K562 (cell line): ENCODE results near the gene NAT10. TPM values are rescaled to one million over a fixed set of nuclear protein-coding genes. Genes with fewer than 3 reads are reported as not detected.

ENCODE experiments used
- ASH1L ChIP-seq: fragments of 450-650 bp; IDR thresholded peaks from 2 replicates; pipeline ENCODE4 v1.6.1; 2018; ENCODE audit warnings: borderline replicate concordance, mild to moderate bottlenecking, low read depth; ENCODE audit not compliant: partially characterized antibody
- BDP1 ChIP-seq: IDR thresholded peaks from 3 replicates; pipeline ENCODE4 v1.6.1; 2011; ENCODE audit not compliant: insufficient read length, insufficient read depth
- CBX1 ChIP-seq: sonication (generic); IDR thresholded peaks from 2 replicates; pipeline ENCODE4 v1.6.1; 2016; ENCODE audit warnings: antibody characterized with exemption, low read depth, mild to moderate bottlenecking
- GABPA ChIP-seq: fragments of 200-800 bp; sonication (Bioruptor generic); conservative IDR thresholded peaks from 2 replicates; pipeline ENCODE4 v1.6.1; 2016; ENCODE audit warnings: low read depth, missing genetic modification characterization, missing compliant biosample characterization
- HNRNPH1 ChIP-seq: fragments of 200-400 bp; formaldehyde crosslinking; optimal IDR thresholded peaks from 2 replicates; pipeline ENCODE3; 2017; ENCODE audit warnings: low read depth, mild to moderate bottlenecking, low read length, moderate library complexity
- MTA1 ChIP-seq: fragments of 450-650 bp; IDR thresholded peaks from 2 replicates; pipeline ENCODE4 v1.6.1; 2017; ENCODE audit warnings: borderline replicate concordance
- NFIX ChIP-seq: fragments of 250-450 bp; sonication (Bioruptor Pico); IDR thresholded peaks from 2 replicates; pipeline ENCODE4 v1.4.0; 2020; ENCODE audit warnings: low read depth, mild to moderate bottlenecking, moderate library complexity
- PHTF2 ChIP-seq: fragments of 250-450 bp; sonication (Bioruptor Pico); IDR thresholded peaks from 2 replicates; pipeline ENCODE4 v1.5.0; 2021; ENCODE audit warnings: mild to moderate bottlenecking
- RBM25 ChIP-seq: fragments of 200-400 bp; formaldehyde crosslinking; IDR thresholded peaks from 2 replicates; pipeline ENCODE4 v1.6.1; 2018; ENCODE audit warnings: low read length, low read depth, moderate library complexity; ENCODE audit not compliant: severe bottlenecking
- SAFB2 ChIP-seq: fragments of 200-400 bp; formaldehyde crosslinking; IDR thresholded peaks from 2 replicates; pipeline ENCODE4 v1.6.1; 2018; ENCODE audit warnings: borderline replicate concordance, low read length, low read depth, moderate library complexity; ENCODE audit not compliant: severe bottlenecking
- SPI1 ChIP-seq: IDR thresholded peaks from 2 replicates; pipeline ENCODE4 v1.6.1; 2011; ENCODE audit warnings: low read depth, low read length, control low read depth, borderline replicate concordance
- TEAD2 ChIP-seq: fragments of 450-650 bp; IDR thresholded peaks from 2 replicates; pipeline ENCODE4 v1.6.1; 2016; ENCODE audit warnings: missing genetic modification characterization, control low read depth, missing compliant biosample characterization
- THRAP3 ChIP-seq: fragments of 450-650 bp; IDR thresholded peaks from 2 replicates; pipeline ENCODE4 v1.6.1; 2016; ENCODE audit warnings: mild to moderate bottlenecking, inconsistent platforms, borderline replicate concordance
- TRIM24 ChIP-seq, 2 experiments: fragments of 450-650 bp; IDR thresholded peaks; 2 replicates each; pipeline ENCODE4 v1.6.1; 2016
- TSC22D4 ChIP-seq: fragments of 450-650 bp; IDR thresholded peaks from 2 replicates; pipeline ENCODE4 v1.6.1; 2016; ENCODE audit warnings: missing genetic modification characterization, missing biosample characterization, control low read depth
- USF1 ChIP-seq: sonication (generic); formaldehyde crosslinking; IDR thresholded peaks from 2 replicates; pipeline ENCODE4 v1.9.0; 2022; ENCODE audit warnings: mild to moderate bottlenecking, missing genetic modification reagents
- YY1 ChIP-seq, 3 experiments: IDR thresholded peaks; 2 replicates each; pipeline ENCODE4 v1.6.1; 2011; ENCODE audit warnings: low read length in 2 of 3, mild to moderate bottlenecking in 2 of 3, moderate library complexity in 2 of 3, borderline replicate concordance in 1 of 3, control low read depth in 1 of 3, low read depth in 1 of 3; ENCODE audit not compliant: insufficient read depth in 3 of 3, insufficient replicate concordance in 2 of 3, control insufficient read depth in 1 of 3, insufficient read length in 1 of 3; ENCODE audit errors: extremely low read depth in 1 of 3
- ZKSCAN3 ChIP-seq: fragments of 250-450 bp; sonication (Bioruptor Pico); IDR thresholded peaks from 2 replicates; pipeline ENCODE4 v1.4.0; 2020
- ZNF384 ChIP-seq: IDR thresholded peaks from 2 replicates; pipeline ENCODE4 v1.6.1; 2012; ENCODE audit warnings: low read depth, low read length, improper control_type of control experiment
- ZNF395 ChIP-seq: fragments of 200-800 bp; sonication (Bioruptor generic); IDR thresholded peaks from 2 replicates; pipeline ENCODE4 v1.6.1; 2017; ENCODE audit warnings: missing genetic modification characterization, missing compliant biosample characterization
- ZNF57 ChIP-seq: fragments of 450-650 bp; formaldehyde crosslinking; IDR thresholded peaks from 2 replicates; pipeline ENCODE4 v1.4.0; 2020; ENCODE audit warnings: mild to moderate bottlenecking, moderate library complexity
- ZNF696 ChIP-seq: fragments of 250-450 bp; sonication (Bioruptor Pico); conservative IDR thresholded peaks from 2 replicates; pipeline ENCODE4 v1.4.0; 2020; ENCODE audit warnings: mild to moderate bottlenecking, moderate library complexity
- polyA plus RNA-seq, 8 experiments: library from polyadenylated mRNA; depleted of rRNA in 4 of 8; stranded (reverse) in 5 of 8; unstranded in 3 of 8; fragments of >200 nt; fragmentation: Nextera tagmentation in 2 of 8; fragmentation: Illumina TruSeq in 1 of 8; extraction: Ambion mirVana in 2 of 8; extraction: Trizol in 1 of 8; gene quantifications; 2 replicates each; pipeline versions ENCODE4 v1.2.1 to v1.2.3, GENCODE V29; 2011 to 2014; ENCODE audit warnings: inconsistent platforms in 1 of 8, missing spikeins in 1 of 8
- total RNA-seq, 7 experiments: library from RNA; depleted of rRNA in 6 of 7; stranded (reverse); fragments of >200 nt in 6 of 7; fragmentation: Illumina TruSeq in 2 of 7; extraction: Trizol in 2 of 7; gene quantifications; 2 replicates each; pipeline versions ENCODE4 v1.2.1 to v1.2.3, GENCODE V29; 2011 to 2021; ENCODE audit warnings: low replicate concordance in 1 of 7
- TF ChIP-seq, protein P1 (sequence below): sonication (generic); formaldehyde crosslinking; IDR thresholded peaks from 2 replicates; pipeline ENCODE4 v1.8.0; 2022; ENCODE audit warnings: mild to moderate bottlenecking, low read depth, missing genetic modification reagents

NAT10 gene
- total and polyA plus RNA-seq, 9 of the 15 experiments (the other 6 are each of a cell fraction or from before 2014, with no cell fraction given), result 55.4 to 125 (median 86.3) TPM

DNA sequence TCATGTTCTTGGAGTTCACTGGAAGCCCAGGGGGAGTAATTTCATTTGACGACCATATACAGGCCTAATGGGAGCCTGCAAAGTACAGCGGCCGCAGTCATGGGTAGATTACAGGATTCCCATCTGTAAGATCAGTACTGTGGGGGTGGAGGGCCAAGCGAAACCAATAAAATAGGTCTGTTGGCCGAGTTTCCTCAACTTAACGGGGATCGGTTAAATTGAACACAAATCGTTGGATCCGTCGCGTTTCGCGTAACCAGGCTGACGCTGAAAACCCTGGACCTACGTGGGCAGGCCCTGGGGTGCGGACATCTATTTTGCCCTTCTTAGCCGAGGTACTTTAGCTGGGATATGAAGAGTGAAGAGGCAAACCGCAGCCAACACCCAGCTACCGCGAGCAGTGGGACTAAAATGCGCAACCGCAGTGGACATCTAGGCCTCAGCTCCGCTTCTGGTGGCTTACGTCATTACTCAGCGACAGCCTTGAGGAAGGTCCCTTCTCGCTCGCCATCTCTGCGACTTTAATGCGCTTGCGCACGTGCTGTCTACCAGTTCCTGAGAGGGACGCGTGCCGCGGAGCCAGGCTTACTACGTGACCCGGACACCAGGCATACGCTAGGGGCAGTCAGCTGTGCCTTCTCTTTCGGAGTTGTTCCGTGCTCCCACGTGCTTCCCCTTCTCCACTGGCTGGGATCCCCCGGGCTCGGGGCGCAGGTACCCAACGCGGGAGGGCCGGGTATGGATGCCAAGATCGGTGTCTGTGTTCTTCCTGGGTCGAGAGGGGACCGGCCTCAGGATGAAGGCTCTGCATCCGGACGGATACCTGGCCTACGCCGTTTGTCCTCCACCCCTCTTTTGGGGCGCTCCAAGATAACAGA, at the start of gene NAT10 (continued):
- TF ChIP-seq USF1 (CRISPR knock-in tag), result peak; percentile 92
- peak in 2 of 3 experiments; percentile 68 to 84 for TF ChIP-seq YY1 (IDR thresholded peaks at IDR 0.05; ENCODE audit: borderline replicate concordance in 1 of 3, control insufficient read depth in 1 of 3, extremely low read depth in 1 of 3, insufficient read depth in 3 of 3, insufficient read length in 1 of 3, insufficient replicate concordance in 2 of 3, low read depth in 1 of 3, low read length in 2 of 3)
- TF ChIP-seq ZNF57 (CRISPR knock-in tag), result peak; percentile 27; the same call in 1 of the 2 replicates
- TF ChIP-seq, protein P1, sequence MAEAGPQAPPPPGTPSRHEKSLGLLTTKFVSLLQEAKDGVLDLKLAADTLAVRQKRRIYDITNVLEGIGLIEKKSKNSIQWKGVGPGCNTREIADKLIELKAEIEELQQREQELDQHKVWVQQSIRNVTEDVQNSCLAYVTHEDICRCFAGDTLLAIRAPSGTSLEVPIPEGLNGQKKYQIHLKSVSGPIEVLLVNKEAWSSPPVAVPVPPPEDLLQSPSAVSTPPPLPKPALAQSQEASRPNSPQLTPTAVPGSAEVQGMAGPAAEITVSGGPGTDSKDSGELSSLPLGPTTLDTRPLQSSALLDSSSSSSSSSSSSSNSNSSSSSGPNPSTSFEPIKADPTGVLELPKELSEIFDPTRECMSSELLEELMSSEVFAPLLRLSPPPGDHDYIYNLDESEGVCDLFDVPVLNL (CRISPR knock-in tag), result no peak
- no peak for TF ChIP-seq ZKSCAN3 (CRISPR knock-in tag)
- TF ChIP-seq ZNF696, result 0 out of 2 replicates have a peak, but pooled peaks have one; percentile 39
- TF ChIP-seq ZNF395 (CRISPR knock-in tag), result peak; percentile 89
- TF ChIP-seq TEAD2 (tag), result no peak
- TF ChIP-seq HNRNPH1, result no peak
- peak; percentile 21; the same call in 1 of the 2 replicates for TF ChIP-seq ZNF384
- 0 out of 2 replicates have a peak, but pooled peaks have one; percentile 27 for TF ChIP-seq SPI1
- TF ChIP-seq TRIM24 (IDR thresholded peaks at IDR 0.05), result no peak
- no peak for TF ChIP-seq SAFB2
- no peak for TF ChIP-seq TSC22D4
- no peak; the same call in 1 of the 2 replicates for TF ChIP-seq CBX1
- no peak for TF ChIP-seq BDP1
- TF ChIP-seq MTA1, result peak; percentile 99
- no peak; the same call in 1 of the 2 replicates for TF ChIP-seq THRAP3
- TF ChIP-seq RBM25, result no peak
- 0 out of 2 replicates have a peak, but pooled peaks have one; percentile 30 for TF ChIP-seq GABPA
- no peak for TF ChIP-seq NFIX
- TF ChIP-seq PHTF2 (CRISPR knock-in tag), result no peak; the same call in 1 of the 2 replicates
- TF ChIP-seq ASH1L, result no peak
